HG03280 (cell line): ENCODE results near the gene IGFLR1.

ENCODE experiments used
- ATAC-seq: cut with Tn5 transposase; IDR thresholded peaks from one replicate; pipeline ENCODE4 v1.9.1; 2021; ENCODE audit warnings: mild to moderate bottlenecking, moderate library complexity; ENCODE audit not compliant: unreplicated experiment

The IGFLR1 gene

DNA sequence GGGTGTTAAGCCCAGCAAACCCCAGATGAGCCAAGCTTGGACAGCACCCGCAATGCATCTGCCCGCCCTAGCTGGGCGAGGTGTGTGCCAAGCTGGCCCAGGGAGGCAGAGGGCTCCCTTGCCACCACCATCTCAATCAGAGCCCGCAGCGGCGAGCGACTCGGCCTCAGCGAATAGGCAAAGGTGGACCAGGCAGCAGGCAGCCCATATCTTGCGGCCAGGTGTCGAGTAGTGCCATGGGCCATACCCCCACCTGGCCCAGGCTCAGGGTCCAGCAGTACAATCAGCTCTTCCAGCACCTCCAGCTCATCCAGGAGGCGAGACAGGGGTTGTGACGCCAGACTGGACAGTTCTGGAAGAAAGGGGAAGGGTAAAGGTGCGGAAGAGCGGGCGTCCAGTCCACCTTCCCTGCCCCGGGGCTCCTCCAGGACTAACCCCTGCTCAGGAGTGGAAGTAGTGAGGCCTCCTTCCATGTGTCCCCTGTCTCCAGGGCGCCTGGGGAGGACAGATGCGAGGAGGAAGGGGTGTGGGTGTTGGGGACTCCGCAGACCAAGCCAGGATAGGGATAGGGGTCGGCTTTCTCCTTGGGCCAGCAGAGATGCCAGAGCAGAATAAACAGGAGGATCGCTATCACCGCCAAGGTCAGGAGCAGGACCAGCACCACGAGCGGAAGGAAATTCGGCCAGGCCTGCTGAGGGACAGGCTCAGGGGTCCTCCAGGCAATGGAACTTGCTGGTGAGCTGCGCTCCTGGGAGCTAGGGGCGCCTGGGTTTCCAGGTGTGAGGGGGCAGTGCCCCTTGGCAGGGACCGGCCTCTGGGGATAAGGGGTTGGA lies 2.8 kb downstream of the IGFLR1 start:
- ATAC-seq = no peak

DNA sequence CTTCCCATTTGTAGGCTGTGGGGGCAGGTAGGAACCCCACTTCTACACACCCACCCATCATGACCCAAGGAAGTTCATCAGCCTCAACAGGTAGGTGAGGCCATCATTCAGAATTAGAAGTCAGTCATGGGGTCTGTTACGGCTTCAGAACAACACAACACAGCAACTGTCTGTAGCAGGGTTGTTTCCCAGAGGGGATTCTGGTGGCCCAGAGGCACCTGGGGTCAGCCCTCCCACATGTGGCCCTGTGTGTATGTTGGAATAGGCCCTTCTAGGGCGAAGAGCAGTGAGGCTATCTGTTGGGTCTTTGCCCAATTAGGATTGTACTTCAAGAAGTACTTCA lies 3.4 kb downstream of the IGFLR1 start:
- no peak for ATAC-seq

DNA sequence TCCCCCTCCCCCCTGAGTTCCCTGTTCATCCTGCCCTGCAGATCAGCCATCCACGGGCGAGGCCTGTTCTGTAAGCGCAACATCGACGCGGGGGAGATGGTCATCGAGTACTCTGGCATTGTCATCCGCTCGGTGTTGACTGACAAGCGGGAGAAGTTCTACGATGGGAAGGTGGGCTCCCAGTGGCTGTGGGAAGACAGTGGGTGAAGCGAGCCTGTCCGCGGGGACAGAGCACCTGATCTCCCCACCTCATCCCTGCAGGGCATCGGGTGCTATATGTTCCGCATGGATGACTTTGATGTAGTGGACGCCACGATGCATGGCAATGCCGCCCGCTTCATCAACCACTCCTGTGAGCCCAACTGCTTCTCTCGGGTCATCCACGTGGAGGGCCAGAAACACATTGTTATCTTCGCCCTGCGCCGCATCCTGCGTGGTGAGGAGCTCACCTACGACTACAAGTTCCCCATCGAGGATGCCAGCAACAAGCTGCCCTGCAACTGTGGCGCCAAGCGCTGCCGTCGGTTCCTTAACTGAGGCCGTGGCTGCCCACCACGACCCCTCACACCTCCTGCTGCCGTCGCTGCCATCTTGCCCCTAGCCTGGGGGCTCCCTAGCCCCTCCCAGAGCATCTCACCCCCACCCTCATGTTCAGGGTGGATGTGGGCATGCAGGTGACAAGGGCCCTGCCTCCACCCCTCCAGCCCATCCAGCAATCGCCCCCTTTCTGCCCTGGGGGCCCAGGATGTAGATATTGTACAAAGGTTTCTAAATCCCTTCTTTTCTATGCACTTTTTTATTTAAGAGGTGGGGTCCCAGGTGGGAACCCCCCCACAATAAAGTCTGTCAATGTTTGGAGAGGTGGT lies 4.0 kb downstream of the IGFLR1 start:
- no peak for ATAC-seq

DNA sequence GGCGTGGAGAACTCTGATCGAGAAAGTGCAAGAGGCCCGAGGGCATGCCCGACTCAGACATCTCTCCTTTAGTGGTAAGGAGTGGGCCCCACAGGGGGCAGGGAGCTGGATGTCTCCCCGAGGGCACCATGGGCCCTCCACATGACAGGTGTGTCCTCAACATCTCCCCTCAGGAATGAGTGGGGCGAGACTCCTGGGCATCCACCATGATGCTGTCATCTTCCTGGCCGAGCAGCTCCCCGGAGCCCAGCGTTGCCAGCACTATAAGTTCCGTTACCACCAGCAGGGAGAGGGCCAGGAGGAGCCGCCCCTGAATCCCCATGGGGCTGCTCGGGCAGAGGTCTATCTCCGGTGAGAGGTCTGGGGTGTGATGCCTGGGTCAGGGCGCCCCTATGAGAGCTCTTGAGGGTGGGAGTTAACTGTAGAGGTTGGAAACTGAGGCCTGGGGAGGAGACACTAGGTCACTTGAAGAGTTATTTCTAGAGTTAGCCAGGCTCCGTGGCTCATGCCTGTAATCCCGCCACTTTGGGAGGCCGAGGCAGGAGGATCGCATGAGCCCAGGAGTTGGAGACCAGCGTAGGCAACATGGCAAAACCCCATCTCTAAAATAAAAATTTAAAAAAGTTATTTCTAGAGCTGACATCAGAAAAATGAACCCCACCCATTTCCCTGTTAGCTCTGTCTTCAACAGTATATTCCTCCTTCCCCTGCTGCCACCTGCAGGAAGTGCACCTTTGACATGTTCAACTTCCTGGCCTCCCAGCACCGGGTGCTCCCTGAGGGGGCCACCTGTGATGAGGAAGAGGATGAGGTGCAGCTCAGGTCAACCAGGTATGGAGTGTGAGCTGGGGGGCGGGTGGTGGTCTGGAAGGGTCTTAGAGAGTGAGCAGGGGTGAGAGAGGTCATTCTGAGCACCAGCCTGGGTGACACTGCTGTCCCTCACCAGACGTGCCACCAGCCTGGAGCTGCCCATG lies 5.1 kb downstream of the IGFLR1 start:
- ATAC-seq = no peak

DNA sequence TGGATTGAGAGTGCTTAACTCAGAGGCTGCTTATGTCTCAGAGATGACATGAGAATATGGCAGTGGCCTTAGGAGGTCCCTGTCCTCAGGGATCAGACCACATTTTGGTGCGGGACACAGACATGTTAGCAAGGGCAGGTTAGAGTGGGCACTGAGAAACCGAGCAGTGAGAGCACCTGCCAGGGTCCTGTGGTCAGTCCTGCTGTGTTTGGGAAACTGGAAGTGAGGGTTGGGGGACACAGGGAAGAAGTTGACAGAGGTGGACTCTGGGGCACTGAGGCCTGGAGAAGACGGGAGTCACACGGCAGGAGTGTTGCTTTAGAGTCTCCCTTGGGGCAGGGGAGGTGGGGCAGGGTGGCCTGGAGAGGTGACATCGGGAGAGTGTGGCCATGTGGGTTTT lies 7.4 kb downstream of the IGFLR1 start:
- no peak for ATAC-seq

DNA sequence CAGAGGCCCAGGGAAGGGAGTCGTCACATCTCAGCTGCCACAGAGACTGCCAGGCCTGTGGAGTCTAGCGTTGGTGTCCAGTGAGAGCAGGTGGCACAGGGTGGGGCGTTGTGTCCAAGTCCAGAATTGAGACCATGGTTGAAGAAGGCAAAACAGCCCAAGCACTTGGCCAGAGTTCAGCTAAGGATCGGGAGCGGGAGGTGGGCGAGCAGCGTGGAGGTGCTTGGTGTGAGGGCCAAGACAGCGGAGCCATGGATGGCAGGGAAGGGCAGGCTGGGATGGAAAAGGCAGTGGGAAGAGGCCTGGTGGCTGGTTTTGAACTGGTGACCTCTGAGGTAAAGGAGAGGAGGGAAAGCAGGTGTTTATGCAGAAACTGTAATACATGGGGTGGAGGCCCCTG lies 8.0 kb downstream of the IGFLR1 start:
- ATAC-seq = no peak

DNA sequence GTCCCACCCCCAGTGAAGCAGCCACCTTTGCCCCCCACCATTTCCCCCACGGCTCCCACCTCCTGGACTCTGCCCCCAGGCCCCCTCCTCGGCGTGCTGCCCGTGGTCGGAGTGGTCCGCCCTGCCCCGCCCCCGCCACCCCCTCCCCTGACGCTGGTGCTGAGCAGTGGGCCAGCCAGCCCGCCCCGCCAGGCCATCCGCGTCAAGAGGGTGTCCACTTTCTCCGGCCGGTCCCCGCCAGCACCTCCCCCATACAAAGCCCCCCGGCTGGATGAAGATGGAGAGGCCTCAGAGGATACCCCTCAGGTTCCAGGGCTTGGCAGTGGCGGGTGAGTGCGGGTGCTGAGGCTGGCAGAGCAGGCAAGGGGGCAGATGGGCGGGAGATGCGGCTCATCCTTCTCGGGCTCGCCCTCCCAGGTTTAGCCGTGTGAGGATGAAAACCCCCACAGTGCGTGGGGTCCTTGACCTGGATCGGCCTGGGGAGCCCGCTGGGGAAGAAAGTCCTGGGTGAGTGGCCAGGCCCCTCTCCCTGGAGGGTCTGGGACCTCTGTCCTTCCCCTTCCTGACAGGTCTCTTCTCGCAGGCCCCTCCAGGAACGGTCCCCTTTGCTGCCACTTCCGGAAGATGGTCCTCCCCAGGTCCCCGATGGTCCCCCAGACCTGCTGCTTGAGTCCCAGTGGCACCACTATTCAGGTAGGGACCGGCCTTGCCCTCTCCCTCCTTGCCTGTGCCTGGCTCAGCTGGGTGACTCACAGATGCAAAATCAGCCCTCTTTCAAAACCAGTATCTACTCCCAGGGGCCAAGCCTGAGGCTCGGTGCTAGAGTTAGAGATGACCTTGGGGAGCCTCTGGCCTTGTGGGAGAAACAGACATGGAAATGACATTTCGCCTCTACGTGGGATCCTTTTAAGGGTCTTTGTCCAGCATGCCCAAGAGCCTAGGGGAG lies 8.8 kb downstream of the IGFLR1 start:
- ATAC-seq = no peak

DNA sequence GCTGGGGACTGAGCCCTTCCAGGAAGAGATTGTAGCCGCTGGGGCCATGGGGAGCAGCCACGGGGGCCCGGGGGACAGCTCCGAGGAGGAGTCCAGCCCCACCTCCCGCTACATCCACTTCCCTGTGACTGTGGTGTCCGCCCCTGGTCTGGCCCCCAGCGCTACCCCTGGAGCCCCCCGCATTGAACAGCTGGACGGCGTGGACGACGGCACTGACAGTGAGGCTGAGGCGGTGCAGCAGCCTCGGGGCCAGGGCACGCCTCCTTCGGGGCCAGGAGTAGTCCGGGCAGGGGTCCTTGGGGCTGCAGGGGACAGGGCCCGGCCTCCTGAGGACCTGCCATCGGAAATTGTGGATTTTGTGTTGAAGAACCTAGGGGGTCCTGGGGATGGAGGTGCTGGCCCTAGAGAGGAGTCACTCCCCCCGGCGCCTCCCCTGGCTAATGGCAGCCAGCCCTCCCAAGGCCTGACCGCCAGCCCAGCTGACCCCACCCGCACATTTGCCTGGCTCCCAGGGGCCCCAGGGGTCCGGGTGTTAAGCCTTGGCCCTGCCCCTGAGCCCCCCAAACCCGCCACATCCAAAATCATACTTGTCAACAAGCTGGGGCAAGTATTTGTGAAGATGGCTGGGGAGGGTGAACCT lies 9.6 kb downstream of the IGFLR1 start:
- ATAC-seq = no peak

DNA sequence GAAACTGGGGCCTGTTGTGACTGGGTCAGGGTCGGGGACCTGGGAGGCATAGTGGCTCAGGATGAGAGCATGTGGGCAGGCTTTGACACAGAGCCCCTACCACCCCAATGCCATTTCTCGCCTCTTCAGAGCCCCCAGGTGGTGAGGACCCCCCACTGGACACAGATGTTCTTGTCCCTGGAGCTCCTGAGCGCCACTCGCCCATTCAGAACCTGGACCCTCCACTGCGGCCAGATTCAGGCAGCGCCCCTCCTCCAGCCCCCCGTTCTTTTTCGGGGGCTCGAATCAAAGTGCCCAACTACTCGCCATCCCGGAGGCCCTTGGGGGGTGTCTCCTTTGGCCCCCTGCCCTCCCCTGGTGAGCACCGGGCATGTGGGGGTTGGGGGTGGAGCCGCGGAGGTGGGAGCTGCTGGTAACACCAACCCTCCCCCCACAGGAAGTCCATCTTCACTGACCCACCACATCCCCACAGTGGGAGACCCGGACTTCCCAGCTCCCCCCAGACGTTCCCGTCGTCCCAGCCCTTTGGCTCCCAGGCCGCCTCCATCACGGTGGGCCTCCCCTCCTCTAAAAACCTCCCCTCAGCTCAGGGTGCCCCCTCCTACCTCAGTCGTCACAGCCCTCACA lies 10.4 kb downstream of the IGFLR1 start:
- ATAC-seq = no peak

DNA sequence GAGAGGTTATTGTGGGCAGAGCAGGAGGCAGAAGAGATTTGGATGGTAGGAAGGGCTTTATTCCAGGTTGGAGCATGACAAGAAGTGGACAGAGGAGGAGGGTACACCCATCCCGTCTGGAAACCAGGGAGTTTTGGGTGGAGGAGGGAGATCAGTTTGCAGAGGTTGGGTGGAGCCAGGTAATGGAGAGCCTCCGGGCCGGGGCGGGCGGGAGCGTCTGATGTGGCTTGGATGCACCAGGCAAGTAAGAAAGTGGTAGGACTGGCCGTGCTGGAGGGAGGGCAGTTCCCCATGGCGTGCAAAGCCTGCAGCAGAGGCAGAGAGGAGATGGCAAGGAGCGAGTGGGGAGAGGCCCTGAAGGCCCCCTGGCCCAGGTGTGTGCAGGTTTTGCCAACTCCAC lies 10.9 kb downstream of the IGFLR1 start:
- no peak for ATAC-seq

DNA sequence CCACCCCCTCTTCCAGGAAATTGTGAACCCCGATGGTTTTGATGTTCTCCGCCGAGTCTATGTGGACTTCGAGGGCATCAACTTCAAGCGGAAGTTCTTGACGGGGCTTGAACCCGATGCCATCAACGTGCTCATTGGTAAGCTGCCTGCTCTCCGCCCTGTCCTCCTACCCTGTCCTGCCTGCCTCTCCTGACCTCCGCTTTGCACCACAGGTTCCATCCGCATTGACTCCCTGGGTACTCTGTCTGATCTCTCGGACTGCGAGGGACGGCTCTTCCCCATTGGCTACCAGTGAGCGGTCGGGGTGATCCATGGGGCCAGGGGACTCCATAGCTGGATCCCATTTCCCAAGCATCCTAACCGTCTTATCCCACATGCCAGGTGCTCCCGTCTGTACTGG lies 11.9 kb downstream of the IGFLR1 start:
- ATAC-seq = no peak

DNA sequence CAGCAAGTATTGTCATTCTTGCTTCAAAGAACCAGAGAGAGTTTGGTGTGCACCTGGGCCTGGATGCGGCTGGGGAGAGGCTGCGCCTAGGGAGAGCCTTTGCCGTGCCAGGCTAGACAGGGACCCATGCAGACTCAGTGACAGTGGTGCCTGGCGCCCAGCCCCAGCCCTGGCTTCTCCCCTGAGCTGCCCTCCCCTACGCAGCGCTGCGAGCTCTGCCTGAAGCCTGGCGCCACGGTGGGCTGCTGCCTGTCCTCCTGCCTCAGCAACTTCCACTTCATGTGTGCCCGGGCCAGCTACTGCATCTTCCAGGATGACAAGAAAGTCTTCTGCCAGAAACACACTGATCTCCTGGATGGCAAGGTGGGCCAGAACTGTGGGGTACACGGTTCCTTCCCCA lies 12.5 kb downstream of the IGFLR1 start:
- no peak for ATAC-seq

DNA sequence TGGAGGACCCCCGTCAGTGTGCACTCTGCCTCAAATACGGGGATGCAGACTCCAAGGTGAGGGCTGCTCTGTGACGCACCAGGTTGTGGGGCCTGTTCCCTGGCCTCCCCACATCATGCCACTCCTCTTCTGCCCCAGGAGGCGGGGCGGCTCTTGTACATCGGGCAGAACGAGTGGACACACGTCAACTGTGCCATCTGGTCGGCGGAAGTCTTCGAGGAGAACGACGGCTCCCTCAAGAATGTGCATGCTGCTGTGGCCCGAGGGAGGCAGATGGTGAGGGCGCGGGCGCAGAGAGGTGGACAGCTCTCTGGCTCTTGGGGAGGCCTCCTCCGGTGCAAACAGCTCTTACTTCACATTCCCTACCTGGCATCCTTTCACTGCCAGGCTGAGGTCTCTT lies 13.2 kb downstream of the IGFLR1 start:
- no peak for ATAC-seq

DNA sequence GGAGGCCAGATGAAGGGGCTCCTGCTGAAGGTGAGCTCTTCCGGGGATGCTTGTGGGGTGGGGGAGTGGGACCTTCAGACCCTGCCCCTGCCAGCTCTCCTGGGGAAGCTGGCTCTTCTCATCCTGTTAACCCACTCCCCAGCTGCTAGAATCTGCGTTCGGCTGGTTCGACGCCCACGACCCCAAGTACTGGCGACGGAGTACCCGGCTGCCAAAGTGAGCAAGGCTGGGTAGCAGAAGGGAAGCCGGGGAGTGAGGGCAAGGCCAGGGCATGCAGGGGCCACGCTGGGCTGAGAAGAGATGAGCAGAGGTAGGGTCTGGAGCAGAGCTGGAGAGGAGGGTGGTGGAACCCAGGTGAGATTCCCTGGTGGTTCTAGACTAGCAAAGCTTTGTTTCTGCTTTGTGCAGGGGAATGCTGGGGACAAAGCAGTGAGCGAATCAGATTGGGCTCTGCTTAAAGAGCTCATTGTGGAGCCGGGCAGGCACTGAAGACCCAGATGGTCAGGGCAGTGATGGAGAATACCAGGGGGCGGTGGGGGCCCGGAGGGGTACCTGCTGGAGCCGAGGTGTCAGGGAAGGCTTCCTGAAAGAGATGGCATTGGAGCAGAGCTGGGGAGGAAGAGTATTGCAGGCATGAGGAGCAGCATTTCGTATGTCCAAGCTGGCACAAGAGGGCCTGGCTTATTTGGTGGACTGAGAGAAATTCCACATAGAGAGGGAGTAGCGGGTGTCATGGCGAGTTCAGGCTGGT lies 14.1 kb downstream of the IGFLR1 start:
- no peak for ATAC-seq

DNA sequence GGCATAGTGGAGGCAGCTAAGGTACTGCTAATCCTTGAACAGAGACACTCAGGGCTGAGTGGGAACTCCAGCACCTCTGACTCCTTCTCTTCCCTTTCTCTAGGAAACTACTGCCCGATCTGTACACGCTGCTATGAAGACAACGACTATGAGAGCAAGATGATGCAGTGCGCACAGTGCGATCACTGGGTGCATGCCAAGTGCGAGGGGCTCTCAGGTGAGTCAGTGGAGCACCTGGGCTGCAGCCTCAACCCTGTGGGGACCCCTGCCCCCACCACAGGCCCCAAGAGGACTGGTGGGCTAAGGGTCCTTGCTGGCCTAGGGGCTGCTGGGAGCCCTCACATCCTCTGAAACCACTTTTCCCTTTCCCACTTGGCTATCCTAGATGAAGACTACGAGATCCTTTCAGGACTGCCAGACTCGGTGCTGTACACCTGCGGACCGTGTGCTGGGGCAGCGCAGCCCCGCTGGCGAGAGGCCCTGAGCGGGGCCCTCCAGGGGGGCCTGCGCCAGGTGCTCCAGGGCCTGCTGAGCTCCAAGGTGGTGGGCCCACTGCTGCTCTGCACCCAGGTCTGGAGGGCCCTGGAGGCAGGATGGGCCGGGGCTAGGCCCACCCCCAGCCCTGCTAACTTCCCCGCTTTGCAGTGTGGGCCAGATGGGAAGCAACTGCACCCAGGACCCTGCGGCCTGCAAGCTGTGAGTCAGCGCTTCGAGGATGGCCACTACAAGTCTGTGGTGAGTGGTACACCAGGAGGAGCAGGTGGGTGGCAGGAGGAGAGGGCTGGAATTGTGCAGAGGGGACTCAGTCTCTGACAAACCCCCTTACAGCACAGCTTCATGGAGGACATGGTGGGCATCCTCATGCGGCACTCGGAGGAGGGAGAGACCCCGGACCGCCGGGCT lies 14.9 kb downstream of the IGFLR1 start:
- no peak for ATAC-seq

DNA sequence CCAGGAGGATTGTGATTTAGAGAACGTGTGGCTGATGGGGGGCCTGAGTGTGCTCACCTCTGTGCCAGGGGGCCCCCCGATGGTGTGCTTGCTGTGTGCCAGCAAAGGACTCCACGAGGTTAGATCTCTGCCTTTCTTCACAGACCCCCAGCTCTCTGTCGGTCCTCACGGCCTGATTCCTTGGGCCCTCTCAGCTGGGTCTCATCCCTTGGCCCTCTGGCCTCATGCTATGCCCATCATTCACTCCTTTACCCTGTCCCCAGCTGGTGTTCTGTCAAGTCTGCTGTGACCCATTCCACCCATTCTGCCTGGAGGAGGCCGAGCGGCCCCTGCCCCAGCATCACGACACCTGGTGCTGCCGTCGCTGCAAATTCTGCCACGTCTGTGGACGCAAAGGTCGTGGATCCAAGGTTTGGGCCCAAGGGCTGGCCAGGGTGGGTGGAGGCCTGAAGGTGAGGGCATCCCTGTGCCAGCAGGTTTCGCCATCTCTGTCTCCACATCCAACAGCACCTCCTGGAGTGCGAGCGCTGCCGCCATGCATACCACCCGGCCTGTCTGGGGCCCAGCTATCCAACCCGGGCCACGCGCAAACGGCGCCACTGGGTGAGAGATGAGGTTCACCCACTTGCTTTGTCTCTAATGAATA lies 16.9 kb downstream of the IGFLR1 start:
- no peak for ATAC-seq

DNA sequence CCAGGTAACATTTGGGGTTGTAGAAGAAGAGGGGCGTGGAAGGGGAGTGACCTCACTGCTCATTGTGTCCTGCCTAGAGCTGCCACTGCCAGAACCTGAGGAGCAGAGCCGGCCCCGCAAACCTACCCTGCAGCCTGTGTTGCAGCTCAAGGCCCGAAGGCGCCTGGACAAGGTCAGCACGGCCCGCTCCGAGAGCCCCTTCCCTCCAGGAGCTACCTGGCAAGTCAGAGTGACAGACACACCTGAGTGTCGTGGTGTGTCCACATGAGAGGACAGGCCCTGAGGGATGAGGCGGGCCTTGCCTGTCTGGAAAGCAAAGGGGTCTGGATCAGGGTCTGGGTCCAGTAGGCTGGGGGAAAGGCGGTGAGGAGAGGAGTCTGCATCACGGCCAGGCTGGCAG lies 17.7 kb downstream of the IGFLR1 start:
- no peak for ATAC-seq
